Progenitor cell of endocrine pancreas (in vitro differentiated cells): ENCODE data around the gene FBXW7. TPM values are rescaled to one million over a fixed set of nuclear protein-coding genes. Genes with fewer than 3 reads are reported as not detected.

ENCODE experiments used
- DNase-seq: peaks from one replicate; pipeline ENCODE4 v3.0.0; 2021; ENCODE audit warnings: low spot score; ENCODE audit not compliant: unreplicated experiment
- H3K27ac Mint-ChIP-seq: 2 replicates; pipeline ENCODE4 v1.8.0; 2021; ENCODE audit warnings: mild to moderate bottlenecking, moderate library complexity, mixed read lengths
- H3K27me3 Mint-ChIP-seq: 2 replicates; pipeline ENCODE4 v1.8.0; 2021; ENCODE audit warnings: mixed read lengths
- H3K36me3 Mint-ChIP-seq: 2 replicates; pipeline ENCODE4 v1.8.0; 2022; ENCODE audit warnings: mixed read lengths; ENCODE audit not compliant: insufficient read depth
- H3K4me1 Mint-ChIP-seq: 2 replicates; pipeline ENCODE4 v1.8.0; 2021; ENCODE audit warnings: low read depth, mixed read lengths
- H3K4me3 Mint-ChIP-seq: 2 replicates; pipeline ENCODE4 v1.8.0; 2021; ENCODE audit warnings: low read depth, mild to moderate bottlenecking, moderate library complexity, mixed read lengths
- H3K9me3 Mint-ChIP-seq: 2 replicates; pipeline ENCODE4 v1.8.0; 2021; ENCODE audit warnings: low read depth, mixed read lengths
- CTCF ChIP-seq: fragments of 200-600 bp; sonication (generic); IDR thresholded peaks from one replicate; pipeline ENCODE4 v1.5.0; 2021; ENCODE audit warnings: antibody characterized with exemption, mild to moderate bottlenecking; ENCODE audit not compliant: unreplicated experiment
- total RNA-seq: library from RNA; stranded (reverse); gene quantifications from 2 replicates; pipeline ENCODE4 v1.2.1, GENCODE V29; 2021

Gene FBXW7
- total RNA-seq, 1 donor from 2014 or later, result 52.1 TPM

GRCh38 chr4:152563209-152563608 is 27.3 kb upstream of the FBXW7 start:
- Mint-ChIP-seq H3K4me3 (no peak overlapping the region), H3K27ac (no peak overlapping the region), H3K36me3 (no peaks in the 10 kb centered on the region), H3K9me3 (no peaks in the 10 kb centered on the region), H3K27me3 (no peaks in the 10 kb centered on the region), H3K4me1 (peaks cover 7% of the 10 kb centered on the region)
- TF ChIP-seq CTCF, result no peak
- DNase-seq, result no peak

- Mint-ChIP-seq H3K27me3 (no peaks in the 10 kb centered on the region), H3K27ac (no peak overlapping the region), H3K4me1 (no peaks in the 10 kb centered on the region), H3K36me3 (no peaks in the 10 kb centered on the region), H3K9me3 (no peaks in the 10 kb centered on the region), H3K4me3 (no peak overlapping the region)
- DNase-seq, result no peak
- TF ChIP-seq CTCF, result no peak
Measured at GRCh38 chr4:152559641-152560040, 23.7 kb upstream of the FBXW7 start.

GRCh38 chr4:152558396-152558795 is 22.5 kb upstream of the FBXW7 start:
- no peaks in the 10 kb centered on the region for H3K36me3 Mint-ChIP-seq
- H3K27ac Mint-ChIP-seq, result peak overlapping the region; percentile 43
- H3K4me1 Mint-ChIP-seq, result no peaks in the 10 kb centered on the region
- H3K4me3 Mint-ChIP-seq, result no peak overlapping the region
- no peak for DNase-seq
- no peaks in the 10 kb centered on the region for H3K27me3 Mint-ChIP-seq
- TF ChIP-seq CTCF, result no peak
- no peaks in the 10 kb centered on the region for H3K9me3 Mint-ChIP-seq

- H3K36me3 Mint-ChIP-seq, result no peaks in the 10 kb centered on the region
- TF ChIP-seq CTCF, result no peak
- no peak overlapping the region for H3K27ac Mint-ChIP-seq
- no peaks in the 10 kb centered on the region for H3K4me1 Mint-ChIP-seq
- H3K9me3 Mint-ChIP-seq, result no peaks in the 10 kb centered on the region
- H3K4me3 Mint-ChIP-seq, result no peak overlapping the region
- H3K27me3 Mint-ChIP-seq, result no peaks in the 10 kb centered on the region
- no peak for DNase-seq
Measured at GRCh38 chr4:152556834-152557233, 20.9 kb upstream of the FBXW7 start.

GRCh38 chr4:152556283-152556682 is 20.4 kb upstream of the FBXW7 start:
- Mint-ChIP-seq H3K36me3 (no peaks in the 10 kb centered on the region), H3K27ac (no peak overlapping the region), H3K9me3 (no peaks in the 10 kb centered on the region), H3K4me1 (no peaks in the 10 kb centered on the region), H3K27me3 (no peaks in the 10 kb centered on the region), H3K4me3 (no peak overlapping the region)
- DNase-seq, result no peak
- no peak for TF ChIP-seq CTCF
